Measurements from ENCODE around the gene SNAPC3.

DNA sequence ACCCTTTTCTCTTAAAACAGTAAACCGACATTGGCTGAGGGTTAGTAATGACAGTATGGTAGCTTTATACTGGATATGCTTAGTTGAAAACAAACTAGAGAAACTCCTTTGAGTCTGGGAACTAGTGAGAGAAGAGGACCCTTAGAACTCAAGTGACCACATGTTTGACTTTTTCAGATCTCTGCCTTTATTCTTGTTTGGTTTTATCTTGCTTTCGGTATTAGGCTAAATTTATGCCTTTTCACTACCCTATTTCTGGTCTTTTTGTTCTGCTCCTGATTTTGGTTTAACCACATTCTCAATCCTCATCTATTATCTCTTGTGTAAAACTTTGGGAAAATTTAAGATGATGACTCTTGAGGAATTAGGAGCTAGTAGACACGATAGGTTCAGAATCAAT is 11.0 kb downstream of the SNAPC3 start:
- TF ChIP-seq, protein P1, sequence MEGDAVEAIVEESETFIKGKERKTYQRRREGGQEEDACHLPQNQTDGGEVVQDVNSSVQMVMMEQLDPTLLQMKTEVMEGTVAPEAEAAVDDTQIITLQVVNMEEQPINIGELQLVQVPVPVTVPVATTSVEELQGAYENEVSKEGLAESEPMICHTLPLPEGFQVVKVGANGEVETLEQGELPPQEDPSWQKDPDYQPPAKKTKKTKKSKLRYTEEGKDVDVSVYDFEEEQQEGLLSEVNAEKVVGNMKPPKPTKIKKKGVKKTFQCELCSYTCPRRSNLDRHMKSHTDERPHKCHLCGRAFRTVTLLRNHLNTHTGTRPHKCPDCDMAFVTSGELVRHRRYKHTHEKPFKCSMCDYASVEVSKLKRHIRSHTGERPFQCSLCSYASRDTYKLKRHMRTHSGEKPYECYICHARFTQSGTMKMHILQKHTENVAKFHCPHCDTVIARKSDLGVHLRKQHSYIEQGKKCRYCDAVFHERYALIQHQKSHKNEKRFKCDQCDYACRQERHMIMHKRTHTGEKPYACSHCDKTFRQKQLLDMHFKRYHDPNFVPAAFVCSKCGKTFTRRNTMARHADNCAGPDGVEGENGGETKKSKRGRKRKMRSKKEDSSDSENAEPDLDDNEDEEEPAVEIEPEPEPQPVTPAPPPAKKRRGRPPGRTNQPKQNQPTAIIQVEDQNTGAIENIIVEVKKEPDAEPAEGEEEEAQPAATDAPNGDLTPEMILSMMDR (IDR thresholded peaks at IDR 0.05): no peak
- no peak for TF ChIP-seq POLR2A (IDR thresholded peaks at IDR 0.05)
